Stomach (tissue), 4 donors: ENCODE data around the gene CTSC.

Source experiments
- CTCF ChIP-seq, 7 experiments: fragments of 450-650 bp in 4 of 7; fragments of 200-600 bp in 3 of 7; sonication (generic) in 3 of 7; IDR thresholded peaks; one replicate each; pipeline ENCODE4 v1.5.1; 2016 to 2019; ENCODE audit warnings: antibody characterized with exemption in 7 of 7, control low read depth in 2 of 7, mild to moderate bottlenecking in 1 of 7
- EP300 ChIP-seq: sonication (generic); formaldehyde crosslinking; IDR thresholded peaks from one replicate; pipeline ENCODE4 v1.6.1; 2017; ENCODE audit warnings: antibody characterized with exemption
- POLR2A ChIP-seq, 4 donors: fragments of 450-650 bp; IDR thresholded peaks; one replicate each; pipeline ENCODE4 v1.6.1; 2016; ENCODE audit warnings: antibody characterized with exemption in 4 of 4, control low read depth in 2 of 4, mild to moderate bottlenecking in 1 of 4, moderate library complexity in 1 of 4
- POLR2AphosphoS5 ChIP-seq, 3 donors: sonication (generic); formaldehyde crosslinking; IDR thresholded peaks; one replicate each; pipeline ENCODE4 v1.6.1; 2016; ENCODE audit warnings: antibody characterized with exemption in 3 of 3

- TF ChIP-seq CTCF (IDR thresholded peaks at IDR 0.05) (no peak), POLR2A (IDR thresholded peaks at IDR 0.05) (no peak), EP300 (no peak), POLR2AphosphoS5 (IDR thresholded peaks at IDR 0.05) (no peak)
These were observed 10.5 kb downstream of the CTSC start for GRCh38 chr11:88327061-88327460.
